Bone marrow (tissue), 2 donors: ENCODE results near the gene STRIP1.

Source experiments
- DNase-seq, 2 donors: peaks; one replicate each; lab custom pipeline; 2025; lab: John Stamatoyannopoulos, UW

Gene STRIP1

DNA sequence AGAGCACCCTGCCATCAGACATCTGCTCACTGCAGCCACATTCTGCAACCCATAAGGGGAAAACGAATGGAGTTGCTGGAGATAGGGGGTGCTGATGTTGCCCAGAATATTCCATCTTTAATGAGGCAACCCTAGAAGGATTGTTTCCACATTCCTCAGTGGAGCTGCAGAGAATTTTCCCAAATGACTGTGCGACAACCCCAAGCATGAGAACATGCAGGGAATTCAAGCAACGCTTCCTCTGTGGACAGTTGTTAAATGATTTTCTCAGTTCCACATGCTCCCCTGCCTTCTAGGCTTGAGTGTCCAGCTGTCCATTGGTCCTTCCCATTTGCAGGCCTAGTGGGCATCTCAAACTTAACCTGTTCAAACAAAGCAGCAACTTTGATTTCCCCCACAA is 57.4 kb downstream of the STRIP1 start:
- no peak for DNase-seq

DNA sequence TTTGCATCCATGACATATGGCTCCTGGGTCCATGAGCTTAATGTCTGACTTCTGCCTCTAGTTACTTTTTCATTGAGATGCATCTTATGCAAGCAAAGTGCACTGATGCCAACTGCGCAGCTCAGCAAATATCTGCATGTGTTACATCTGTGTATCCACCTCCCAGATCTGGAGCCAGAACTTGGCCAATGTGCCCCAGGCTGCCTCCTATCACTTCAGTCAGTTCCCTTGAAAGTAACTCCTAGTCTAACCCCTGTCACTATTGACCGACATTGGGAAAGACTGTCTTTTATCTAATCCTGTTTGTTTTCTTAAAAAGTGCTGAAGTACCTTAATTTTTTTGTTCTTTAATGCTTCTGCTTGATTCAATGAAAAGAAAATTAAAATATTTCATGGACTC is 58.6 kb downstream of the STRIP1 start:
- no peak for DNase-seq

DNA sequence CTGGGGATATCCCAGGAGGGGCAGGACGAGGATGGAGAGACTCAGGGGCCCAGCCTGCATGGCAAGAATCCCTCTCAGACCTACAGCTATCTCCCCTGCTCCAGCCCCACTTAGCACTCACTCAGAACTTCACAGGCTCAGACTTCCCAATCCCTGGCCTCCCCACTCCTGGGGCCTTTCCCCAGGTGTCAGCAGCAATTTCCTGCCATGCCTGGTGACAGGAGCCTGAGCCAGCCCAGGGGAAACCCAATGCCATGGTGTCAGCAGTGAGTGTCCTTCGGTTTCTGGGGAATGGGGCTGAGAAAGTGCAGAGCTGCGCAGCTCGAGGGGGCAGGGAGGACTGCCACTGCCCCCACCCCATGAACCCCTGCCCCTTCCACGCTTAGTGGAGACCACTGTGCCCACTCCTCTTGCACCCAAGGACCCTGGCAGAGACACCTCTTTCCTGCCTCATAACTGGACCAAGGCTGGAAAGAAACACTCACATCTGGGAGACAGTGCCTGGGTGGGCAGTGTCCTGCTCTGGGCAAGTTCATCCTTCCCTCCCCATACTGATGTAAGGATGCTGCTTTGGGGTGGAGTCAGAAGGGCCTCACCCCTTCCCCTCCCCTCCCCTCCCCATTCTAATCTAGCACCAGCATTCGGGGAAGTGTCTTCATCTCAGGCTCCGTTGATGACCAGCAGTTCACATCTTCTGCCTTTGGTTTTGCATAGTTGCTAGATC is 60.7 kb downstream of the STRIP1 start:
- DNase-seq: no peak

DNA sequence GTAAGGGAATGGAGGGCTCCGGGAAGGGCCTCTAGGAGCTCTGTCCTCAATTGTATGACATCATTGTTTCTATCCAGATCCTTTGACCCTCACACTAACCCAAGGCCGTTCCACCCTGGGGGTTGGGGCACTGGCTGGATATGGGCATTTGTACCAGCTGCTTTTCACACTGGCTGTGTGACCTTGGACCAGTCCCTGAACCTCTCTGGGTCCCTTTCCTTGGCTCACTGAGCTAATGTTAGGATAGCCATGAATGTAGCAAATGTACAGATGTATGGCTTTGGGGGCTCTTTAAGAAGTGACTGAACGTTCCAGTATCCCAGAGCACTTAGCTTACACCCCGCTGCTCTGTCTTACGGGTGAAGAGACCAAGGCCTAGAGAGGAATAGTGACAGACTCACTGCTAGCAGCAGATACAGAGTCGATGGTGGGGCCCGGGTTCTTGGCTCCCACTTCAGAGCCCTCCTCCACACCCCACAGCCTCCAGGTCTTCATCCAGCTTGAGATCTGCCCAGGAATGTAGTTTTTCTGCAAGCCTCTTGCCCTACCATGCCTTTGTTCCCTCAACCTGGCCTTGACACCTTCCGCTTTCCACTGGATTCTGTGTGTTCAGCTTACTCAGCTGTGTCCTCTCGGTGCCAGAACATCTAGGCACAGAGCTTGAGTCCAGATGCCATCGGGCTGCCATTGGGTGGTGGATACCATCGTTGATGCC is 63.2 kb downstream of the STRIP1 start:
- no peak for DNase-seq

DNA sequence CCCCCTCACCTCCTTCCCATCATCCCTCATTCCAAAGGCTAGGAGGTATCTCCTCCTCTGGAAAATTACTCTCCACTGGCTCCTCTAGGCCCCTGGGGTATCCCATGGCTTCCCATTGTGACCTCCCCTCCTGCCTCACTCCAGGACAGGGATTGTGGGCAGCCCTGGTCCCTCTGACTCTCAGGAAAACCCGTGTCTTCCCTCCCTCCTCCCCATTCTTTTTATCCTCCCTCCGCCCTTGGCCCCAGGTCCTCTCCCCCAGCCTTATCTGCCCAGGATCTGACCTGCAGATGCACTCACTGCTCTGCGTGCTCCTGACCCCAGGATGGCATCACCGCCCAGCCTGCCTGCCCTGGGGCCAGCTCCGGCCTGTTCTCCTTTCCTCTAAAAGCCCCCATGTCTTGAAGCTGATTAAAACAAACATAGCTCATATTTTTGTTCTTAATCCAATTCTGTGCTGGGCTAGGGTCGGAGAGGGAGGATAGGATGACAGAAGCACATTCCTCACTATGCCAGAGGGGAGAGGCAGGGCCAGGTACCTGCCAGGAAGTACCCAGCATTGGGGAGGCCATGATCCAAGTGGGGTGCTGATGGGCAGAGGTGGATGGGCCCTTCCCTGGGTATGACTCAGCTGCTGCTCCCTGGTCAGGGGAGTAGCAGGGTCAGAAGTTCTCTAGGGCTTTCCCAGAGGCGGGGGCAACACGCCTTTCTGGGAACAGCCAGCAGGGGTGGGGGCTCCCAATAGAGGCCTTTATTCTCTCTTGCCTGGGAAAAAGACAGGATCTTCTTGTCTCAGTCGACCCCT is 64.0 kb downstream of the STRIP1 start:
- DNase-seq: no peak

DNA sequence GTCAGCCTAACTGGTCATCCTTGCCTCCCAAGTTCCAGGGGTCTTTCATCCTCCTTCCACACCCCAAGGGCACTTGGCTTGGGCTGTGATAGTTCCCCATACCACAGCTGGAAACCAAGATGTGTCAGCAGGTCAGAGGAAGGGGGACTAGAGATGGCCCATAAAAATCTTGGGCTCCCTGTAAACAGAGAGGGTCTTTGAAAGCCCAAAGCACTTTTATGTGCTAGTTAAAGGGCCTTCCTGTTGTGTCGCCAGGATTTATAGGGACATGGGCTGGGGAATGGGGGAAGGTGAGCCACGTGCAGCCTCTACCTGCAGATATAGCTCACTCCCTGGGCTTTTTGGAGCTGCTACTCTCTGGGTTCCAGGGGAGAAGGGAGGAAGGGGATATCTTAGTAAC is 65.9 kb downstream of the STRIP1 start:
- no peak for DNase-seq

DNA sequence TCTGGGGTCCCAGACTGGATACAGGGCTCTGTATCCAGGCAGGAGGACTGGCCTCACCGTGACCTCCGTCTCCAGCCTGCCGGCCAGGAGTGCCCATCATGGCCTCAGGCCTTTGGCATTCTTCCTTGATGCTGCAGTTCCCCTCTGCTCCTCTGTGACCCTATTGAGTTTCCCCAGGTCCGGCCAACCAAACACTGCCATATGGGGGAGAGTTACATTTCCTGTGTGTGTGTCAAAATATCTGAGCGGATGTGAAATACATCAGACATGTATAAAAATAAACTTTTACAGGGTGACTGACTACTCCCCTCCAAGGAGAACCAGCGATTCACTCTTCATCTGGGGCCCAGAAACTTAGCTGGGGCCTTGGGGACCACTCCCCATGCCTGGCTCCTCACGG is 67.7 kb downstream of the STRIP1 start:
- DNase-seq: peak in 1 of 2 donors; percentile 63
